HG02884 (cell line): ENCODE results near the gene NGLY1.

Experiments used
- ATAC-seq: cut with Tn5 transposase; IDR thresholded peaks from one replicate; pipeline ENCODE4 v1.9.1; 2021; ENCODE audit warnings: mild to moderate bottlenecking, moderate library complexity; ENCODE audit not compliant: unreplicated experiment

NGLY1 gene

GRCh38 chr3:25782938-25783660 is at the start of gene NGLY1:
NGLY1 (minus strand) TSS chr3:25783443; CDS start chr3:25783390, 53 bp downstream.
- peak; percentile 65 for ATAC-seq

- no peak for ATAC-seq
These were observed 48.3 kb upstream of the NGLY1 start for GRCh38 chr3:25831578-25831977.

- no peak for ATAC-seq
These were observed 47.4 kb upstream of the NGLY1 start for GRCh38 chr3:25830373-25831280.

GRCh38 chr3:25826510-25826909 is 43.3 kb upstream of the NGLY1 start:
- no peak for ATAC-seq

- ATAC-seq, result no peak
These were observed 40.1 kb upstream of the NGLY1 start for GRCh38 chr3:25823314-25823713.

GRCh38 chr3:25821746-25822573 is 38.7 kb upstream of the NGLY1 start:
- ATAC-seq, result no peak

GRCh38 chr3:25820816-25821486 is 37.7 kb upstream of the NGLY1 start:
- ATAC-seq, result no peak

- no peak for ATAC-seq
These were observed 37.1 kb upstream of the NGLY1 start for GRCh38 chr3:25820366-25820765.

GRCh38 chr3:25818335-25818734 is 35.1 kb upstream of the NGLY1 start:
- ATAC-seq, result peak; percentile 45

- ATAC-seq, result peak; percentile 37
These were observed 34.4 kb upstream of the NGLY1 start for GRCh38 chr3:25817638-25818037.

- ATAC-seq, result peak; percentile 68
These were observed 33.9 kb upstream of the NGLY1 start for GRCh38 chr3:25817107-25817506.

GRCh38 chr3:25812644-25813043 is 29.4 kb upstream of the NGLY1 start:
- no peak for ATAC-seq

GRCh38 chr3:25804676-25805075 is 21.4 kb upstream of the NGLY1 start:
- ATAC-seq, result no peak

- no peak for ATAC-seq
These were observed 20.6 kb upstream of the NGLY1 start for GRCh38 chr3:25803833-25804232.

- ATAC-seq, result no peak
These were observed 18.5 kb upstream of the NGLY1 start for GRCh38 chr3:25801786-25802185.

- ATAC-seq, result peak; percentile 91
These were observed 6.6 kb upstream of the NGLY1 start, which contains the start of gene OXSM for GRCh38 chr3:25789596-25790556. OXSM (plus strand) TSS chr3:25790090; CDS start chr3:25791021, 931 bp downstream.

GRCh38 chr3:25789209-25789595 is 6.0 kb upstream of the NGLY1 start:
- ATAC-seq, result no peak

GRCh38 chr3:25787689-25788088 is 4.4 kb upstream of the NGLY1 start:
- no peak for ATAC-seq

- ATAC-seq, result no peak
These were observed 2.6 kb upstream of the NGLY1 start for GRCh38 chr3:25785826-25786225.
